ENCODE measurements around the gene SAMD10. TPM values are rescaled to one million over a fixed set of nuclear protein-coding genes. Genes with fewer than 3 reads are reported as not detected.
A peak's percentile ranks its signal among the peaks of the same experiment; 100 is the strongest.

SAMD10 gene
- total RNA-seq, 4 donors from 2014 or later: 1.1 to 6.4 (median 5.0) TPM

DNA sequence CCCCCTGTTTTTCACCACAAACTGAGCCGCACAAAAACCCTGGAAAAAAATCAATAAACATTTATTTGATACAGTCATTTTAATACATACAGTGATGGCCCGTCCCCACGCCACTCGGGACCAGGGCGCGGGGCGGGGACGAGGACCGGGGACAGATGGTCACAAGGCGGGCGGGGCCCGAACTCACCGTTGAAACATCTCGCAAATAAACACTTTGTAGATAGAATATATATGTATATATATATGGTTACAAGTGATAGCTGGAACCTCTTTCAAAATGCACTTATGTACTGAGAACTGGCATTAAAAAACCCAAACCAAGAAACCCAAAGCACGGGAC is 22.8 kb downstream of the SAMD10 start:
- Histone ChIP-seq H3K4me3 (replicated peaks in 1 of 3) (peak overlapping the region in 1 of 3 donors; percentile 27), H3K9me3 (no peaks in the 10 kb centered on the region), H3K36me3 (peaks cover 8 to 17% of the 10 kb centered on the region in 2 donors), H3K4me1 (peaks cover 17 to 49% of the 10 kb centered on the region in 2 donors), H3K27ac (no peak overlapping the region), H3K27me3 (no peaks in the 10 kb centered on the region)
- DNase-seq: no peak
- 3 to 6% methylated on average over 15 of the region's 15 CpGs for WGBS, 2 donors
- no peak for TF ChIP-seq POLR2A (IDR thresholded peaks at IDR 0.05)
- TF ChIP-seq, protein P1, sequence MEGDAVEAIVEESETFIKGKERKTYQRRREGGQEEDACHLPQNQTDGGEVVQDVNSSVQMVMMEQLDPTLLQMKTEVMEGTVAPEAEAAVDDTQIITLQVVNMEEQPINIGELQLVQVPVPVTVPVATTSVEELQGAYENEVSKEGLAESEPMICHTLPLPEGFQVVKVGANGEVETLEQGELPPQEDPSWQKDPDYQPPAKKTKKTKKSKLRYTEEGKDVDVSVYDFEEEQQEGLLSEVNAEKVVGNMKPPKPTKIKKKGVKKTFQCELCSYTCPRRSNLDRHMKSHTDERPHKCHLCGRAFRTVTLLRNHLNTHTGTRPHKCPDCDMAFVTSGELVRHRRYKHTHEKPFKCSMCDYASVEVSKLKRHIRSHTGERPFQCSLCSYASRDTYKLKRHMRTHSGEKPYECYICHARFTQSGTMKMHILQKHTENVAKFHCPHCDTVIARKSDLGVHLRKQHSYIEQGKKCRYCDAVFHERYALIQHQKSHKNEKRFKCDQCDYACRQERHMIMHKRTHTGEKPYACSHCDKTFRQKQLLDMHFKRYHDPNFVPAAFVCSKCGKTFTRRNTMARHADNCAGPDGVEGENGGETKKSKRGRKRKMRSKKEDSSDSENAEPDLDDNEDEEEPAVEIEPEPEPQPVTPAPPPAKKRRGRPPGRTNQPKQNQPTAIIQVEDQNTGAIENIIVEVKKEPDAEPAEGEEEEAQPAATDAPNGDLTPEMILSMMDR (IDR thresholded peaks at IDR 0.05): no peak
- intact Hi-C loops (cut with DNase I): no loop called here

DNA sequence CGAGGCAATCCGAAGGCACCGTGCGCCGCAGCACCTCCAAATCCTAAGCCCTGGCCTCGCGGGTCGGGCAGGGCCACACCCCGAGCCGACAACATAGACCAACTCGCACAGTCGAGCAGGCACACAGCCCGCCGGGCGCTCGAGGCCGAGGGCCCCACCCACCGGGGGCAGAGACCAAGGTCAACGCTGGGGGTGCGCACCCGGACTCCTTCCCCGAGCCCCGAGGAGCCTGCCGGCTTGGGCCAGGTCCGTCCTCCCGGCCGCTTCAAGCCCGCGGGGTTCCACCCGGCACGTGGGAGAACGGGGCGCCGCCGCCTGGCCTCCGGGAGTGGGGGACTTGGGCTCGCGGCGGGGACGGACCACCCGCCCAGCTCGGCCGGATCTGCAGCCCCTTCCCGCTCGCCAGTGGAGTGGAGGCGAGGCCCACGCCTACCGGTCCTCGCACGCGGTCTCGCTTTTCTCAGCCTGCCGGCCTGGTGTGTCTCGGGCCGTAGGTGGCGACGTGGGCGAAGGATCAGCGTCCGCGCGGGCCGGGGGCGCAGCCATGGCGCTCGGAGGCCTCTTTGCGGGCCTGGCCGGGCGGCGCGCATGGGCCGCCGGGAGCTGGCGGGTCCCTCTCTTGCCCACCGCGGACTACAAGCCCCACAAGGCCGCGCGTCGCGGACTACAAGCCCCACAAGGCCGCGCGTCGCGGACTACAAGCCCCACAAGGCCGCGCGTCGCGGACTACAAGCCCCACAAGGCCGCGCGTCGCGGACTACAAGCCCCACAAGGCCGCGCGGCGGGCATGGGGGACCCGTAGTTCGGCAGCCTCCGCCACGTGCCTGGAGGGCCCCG is 23.4 kb downstream of the SAMD10 start, which contains the start of gene UCKL1:
Gene UCKL1 (minus strand): TSS at position 590 of the 837 bp plus-strand sequence. CDS start 44 bp downstream, at position 546.
- WGBS, 2 donors: 0% methylated on average over 20 to 26 of the region's 105 CpGs
- peaks cover 23 to 54% of the 10 kb centered on the region in 2 donors for H3K4me1 ChIP-seq

GRCh38 chr20:63955281-63955826 is 24.1 kb downstream of the SAMD10 start:
- peak overlapping the region; percentile 87 to 92 (median 92) for H3K27ac ChIP-seq
- WGBS, 2 donors: 0% methylated on average over 1 to 4 of the region's 31 CpGs
- TF ChIP-seq POLR2A (IDR thresholded peaks at IDR 0.05): no peak
- TF ChIP-seq, protein P1 (IDR thresholded peaks at IDR 0.05): peak in 2 of 6 experiments; percentile 24 to 41

More for the DNA sequence above, 23.4 kb downstream of the SAMD10 start, which contains the start of gene UCKL1:
- H3K27ac ChIP-seq: peak within 1 kb of the TSS; percentile 87 to 92 (median 92)
- H3K9me3 ChIP-seq: no peaks in the 10 kb centered on the region
- DNase-seq: peak; percentile 92 to 94
- intact Hi-C loops (cut with DNase I): no loop called here
- H3K4me3 ChIP-seq (replicated peaks in 1 of 3): peak within 1 kb of the TSS; percentile 67 to 95 (median 82)
- peak in 1 of 2 donors; percentile 81 for TF ChIP-seq POLR2A (IDR thresholded peaks at IDR 0.05)
- TF ChIP-seq, protein P1 (IDR thresholded peaks at IDR 0.05): peak in 2 of 6 experiments; percentile 2 to 16
- peaks cover 6 to 11% of the 10 kb centered on the region in 2 donors for H3K36me3 ChIP-seq
- no peaks in the 10 kb centered on the region for H3K27me3 ChIP-seq

DNA sequence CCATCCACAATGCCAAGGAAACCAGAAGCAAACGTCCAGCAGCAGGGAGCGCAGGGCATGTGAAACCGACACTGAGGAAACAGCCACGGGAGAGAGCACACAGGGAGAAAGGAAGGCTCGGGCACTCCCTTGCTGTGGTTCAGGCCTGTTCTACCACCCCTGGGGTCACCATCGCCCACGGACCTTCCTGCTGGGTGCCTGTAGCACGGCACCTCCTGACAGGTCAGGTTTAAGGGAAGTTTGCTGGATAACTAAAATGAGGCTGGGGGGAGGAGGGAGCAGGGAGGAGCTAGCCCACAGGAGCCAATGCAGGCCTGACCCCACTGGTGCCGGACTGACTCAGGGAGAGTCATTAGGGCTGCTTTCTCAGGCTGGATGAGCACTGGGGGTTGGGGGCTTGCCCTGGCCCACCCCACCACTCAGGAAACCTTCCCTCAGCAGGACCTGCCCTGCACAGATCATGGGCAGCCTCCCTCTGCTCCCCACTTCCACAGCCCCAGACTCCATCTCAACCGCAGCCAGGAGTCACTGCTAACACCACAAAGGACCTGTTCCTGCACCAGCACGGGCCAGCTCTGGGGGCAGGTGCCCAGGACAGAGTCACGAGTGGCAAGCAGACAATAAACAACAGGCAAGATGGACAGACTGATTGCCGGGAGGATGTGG is 25.5 kb downstream of the SAMD10 start:
- no peaks in the 10 kb centered on the region for H3K27me3 ChIP-seq
- peaks cover 43 to 76% of the 10 kb centered on the region in 2 donors for H3K4me1 ChIP-seq
- H3K27ac ChIP-seq: no peak overlapping the region
- H3K4me3 ChIP-seq (replicated peaks in 1 of 3): no peak overlapping the region
- WGBS, 2 donors: 74 to 78% methylated on average over 12 to 13 of the region's 13 CpGs
- TF ChIP-seq POLR2A (IDR thresholded peaks at IDR 0.05): no peak
- TF ChIP-seq, protein P1 (IDR thresholded peaks at IDR 0.05): no peak
- intact Hi-C loops (cut with DNase I): no loop called here
- H3K36me3 ChIP-seq: no peaks in the 10 kb centered on the region
- no peaks in the 10 kb centered on the region for H3K9me3 ChIP-seq
- DNase-seq: no peak

More at GRCh38 chr20:63955281-63955826, 24.1 kb downstream of the SAMD10 start:
- no peaks in the 10 kb centered on the region for H3K27me3 ChIP-seq
- intact Hi-C loops (cut with DNase I): no loop called here
- no peaks in the 10 kb centered on the region for H3K9me3 ChIP-seq
- DNase-seq: peak; percentile 42 to 57
- peak overlapping the region; percentile 67 to 95 (median 82) for H3K4me3 ChIP-seq (replicated peaks in 1 of 3)
- H3K4me1 ChIP-seq: peaks cover 30 to 61% of the 10 kb centered on the region in 2 donors
- peaks cover 6 to 9% of the 10 kb centered on the region in 2 donors for H3K36me3 ChIP-seq

Data from thyroid gland (tissue), 4 donors.